ENCODE data around the gene HIRIP3. TPM values are rescaled to one million over a fixed set of nuclear protein-coding genes. Genes with fewer than 3 reads are reported as not detected.

HIRIP3 gene
- total and polyA plus RNA-seq, 2 of the 4 experiments (the other 2 are of a cell fraction) = 5.0 to 10.5 TPM

- Histone ChIP-seq H3K9me3 (ENCODE audit: control insufficient read depth, insufficient read depth, low read length) (no peaks in the 10 kb centered on the region), H3K4me2 (ENCODE audit: low read depth, low read length) (no peak overlapping the region), H3K36me3 (ENCODE audit: control insufficient read depth, insufficient read depth, low read length) (no peaks in the 10 kb centered on the region), H3K56ac (ENCODE audit: extremely low read depth, insufficient read depth, low read length) (no peak overlapping the region), H3K4me3 (ENCODE audit: insufficient read depth, low read depth, low read length) (no peak overlapping the region), H2BK15ac (ENCODE audit: low read depth, low read length) (no peak overlapping the region), H3K4ac (ENCODE audit: low read depth, low read length) (no peak overlapping the region), H2BK120ac (ENCODE audit: low read depth, low read length) (no peak overlapping the region), H2AFZ (replicated peaks; ENCODE audit: low read length, poor library complexity) (no peak overlapping the region), H3K27ac (ENCODE audit: insufficient read depth, low read length) (no peak overlapping the region), H2BK5ac (ENCODE audit: low read depth, low read length, poor library complexity, severe bottlenecking) (no peak overlapping the region), H2AK5ac (ENCODE audit: low read depth, low read length) (no peak overlapping the region), H3K9ac (ENCODE audit: low read depth, low read length) (no peak overlapping the region), H2AK9ac (replicated peaks; ENCODE audit: low read depth, low read length, poor library complexity) (no peak overlapping the region), H4K5ac (ENCODE audit: low read depth, low read length) (no peak overlapping the region), H3K23ac (ENCODE audit: low read depth, low read length) (no peak overlapping the region), H4K8ac (ENCODE audit: low read depth in 2 of 2, low read length in 2 of 2) (no peak overlapping the region), H3K4me1 (ENCODE audit: control insufficient read depth, insufficient read depth, low read length) (no peaks in the 10 kb centered on the region), H4K91ac (ENCODE audit: insufficient read depth, low read depth, low read length) (no peak overlapping the region), H3K9me1 (ENCODE audit: insufficient read depth, low read length) (no peaks in the 10 kb centered on the region), H3K27me3 (ENCODE audit: control insufficient read depth, insufficient read depth, low read length) (peaks cover 65% of the 10 kb centered on the region), H4K20me1 (ENCODE audit: insufficient read depth, low read length) (peaks cover 9% of the 10 kb centered on the region; the same call in 1 of the 2 replicates), H2BK20ac (ENCODE audit: low read depth, low read length) (no peak overlapping the region), H3K79me1 (ENCODE audit: low read depth in 1 of 2, low read length in 2 of 2) (no peaks in the 10 kb centered on the region), H3K18ac (ENCODE audit: low read depth, low read length) (no peak overlapping the region), H3K14ac (replicated peaks; ENCODE audit: low read depth, low read length) (no peak overlapping the region)
- dilution Hi-C loops (cut with HindIII; ENCODE audit: low sequenced_read_pairs, unreplicated experiment) = no loop called here
- intact Hi-C loops (cut with micrococcal nuclease) = no loop called here
- BruUV-seq (replicated peaks) = no TSS peak
- WGBS, 2 experiments (ENCODE audit: extremely low coverage in 2 of 2, insufficient read length in 1 of 2) = 79% methylated on average over 6 of the region's 18 CpGs; no CpG with 5 or more reads in 1 of the 2 experiments
- CTCF ChIA-PET = no interaction called here
- POLR2A ChIA-PET (ENCODE audit: unreplicated experiment) = no interaction called here
- in situ Hi-C loops (cut with MboI; ENCODE audit: low sequenced_read_pairs) = loop anchor here (10.0 kb wide), 1 partner anchor 332 kb away; no protein-coding TSS in a partner anchor
- no peak for DNase-seq
- ATAC-seq (ENCODE audit: low read depth) = no peak
- TF ChIP-seq USF2 (IDR thresholded peaks at IDR 0.05; ENCODE audit: low read depth, low read length) (no peak), FOS (IDR thresholded peaks at IDR 0.05; ENCODE audit: low read depth, low read length) (no peak), RFX5 (IDR thresholded peaks at IDR 0.05; ENCODE audit: low read depth, low read length) (no peak), RCOR1 (IDR thresholded peaks at IDR 0.05; ENCODE audit: insufficient replicate concordance, low read length) (no peak), MXI1 (IDR thresholded peaks at IDR 0.05; ENCODE audit: borderline replicate concordance, low read depth, low read length) (no peak), ELK1 (IDR thresholded peaks at IDR 0.05; ENCODE audit: borderline replicate concordance, low read depth, low read length) (no peak)
These were observed 31.0 kb upstream of the HIRIP3 start for GRCh38 chr16:30026449-30026848.
